CD4-positive, CD25-positive, alpha-beta regulatory T cell (primary cell): ENCODE measurements around the gene IPO4. TPM values are rescaled to one million over a fixed set of nuclear protein-coding genes. Genes with fewer than 3 reads are reported as not detected.

Source experiments
- ATAC-seq, 2 donors: fragments of 150-1000 bp; cut with Tn5 transposase; one replicate each; pipeline ENCODE4 v1.10.0; 2021; ENCODE audit warnings: low read depth in 2 of 2, moderate number of reproducible peaks in 2 of 2, moderate library complexity in 1 of 2
- DNase-seq, 3 donors: peaks; one replicate each; pipeline versions ENCODE4 v3.0.0 to v3.0.0-alpha.2; 2012 to 2022; ENCODE audit warnings: mixed read lengths in 1 of 3
- H3K27ac ChIP-seq: one replicate; pipeline ENCODE4 v1.7.0; 2013; ENCODE audit warnings: mild to moderate bottlenecking, low read length; ENCODE audit not compliant: insufficient read depth, poor library complexity, severe bottlenecking
- H3K27me3 ChIP-seq: one replicate; pipeline ENCODE4 v1.7.0; 2013; ENCODE audit warnings: low read length; ENCODE audit not compliant: control insufficient read depth, insufficient read depth
- H3K36me3 ChIP-seq: one replicate; pipeline ENCODE4 v1.7.0; 2013; ENCODE audit warnings: mild to moderate bottlenecking, low read length, moderate library complexity; ENCODE audit not compliant: control insufficient read depth, insufficient read depth
- H3K4me1 ChIP-seq: 2 replicates; pipeline ENCODE4 v1.7.0; 2013; ENCODE audit warnings: mild to moderate bottlenecking, low read length; ENCODE audit not compliant: insufficient read depth, control insufficient read depth, poor library complexity, severe bottlenecking
- H3K4me3 ChIP-seq: one replicate; pipeline ENCODE4 v1.7.0; 2013; ENCODE audit warnings: low read depth, mild to moderate bottlenecking, low read length, moderate library complexity
- H3K9me3 ChIP-seq, 2 experiments: 1 replicate in 1 of 2; 2 replicates in 1 of 2; pipeline ENCODE4 v1.7.0; 2013; ENCODE audit warnings: low read length in 2 of 2, mild to moderate bottlenecking in 1 of 2, moderate library complexity in 1 of 2; ENCODE audit not compliant: control insufficient read depth in 2 of 2
- H3K27ac Mint-ChIP-seq, 3 donors: one replicate each; pipeline ENCODE4 v1.8.0; 2020 to 2022; ENCODE audit warnings: mild to moderate bottlenecking in 3 of 3, mixed read lengths in 3 of 3, moderate library complexity in 2 of 3
- H3K27me3 Mint-ChIP-seq: one replicate; pipeline ENCODE4 v1.8.0; 2022; ENCODE audit warnings: mild to moderate bottlenecking, mixed read lengths
- H3K36me3 Mint-ChIP-seq: one replicate; pipeline ENCODE4 v1.8.0; 2020; ENCODE audit warnings: mixed read lengths
- H3K4me1 Mint-ChIP-seq, 4 donors: one replicate each; pipeline ENCODE4 v1.8.0; 2020 to 2022; ENCODE audit warnings: mixed read lengths in 4 of 4, mild to moderate bottlenecking in 1 of 4
- H3K4me3 Mint-ChIP-seq, 4 donors: one replicate each; pipeline ENCODE4 v1.8.0; 2020 to 2022; ENCODE audit warnings: mild to moderate bottlenecking in 4 of 4, mixed read lengths in 4 of 4, moderate library complexity in 3 of 4
- H3K9me3 Mint-ChIP-seq, 7 donors: one replicate each; pipeline ENCODE4 v1.8.0; 2020 to 2022; ENCODE audit warnings: mixed read lengths in 7 of 7, mild to moderate bottlenecking in 3 of 7, moderate library complexity in 2 of 7
- polyA plus RNA-seq, 4 donors: library from polyadenylated mRNA; unstranded; fragments of 300-500 nt; fragmentation: Illumina TruSeq; gene quantifications; one replicate each; pipeline ENCODE4 v1.2.3, GENCODE V29; 2021
- total RNA-seq: library from RNA; stranded (reverse); gene quantifications from one replicate; pipeline ENCODE4 v1.2.3, GENCODE V29; 2022

The IPO4 gene
- total and polyA plus RNA-seq, 5 donors from 2014 or later, result 13.0 to 33.7 (median 14.4) TPM

GRCh38 chr14:24234095-24235005 is 45.7 kb upstream of the IPO4 start:
- ATAC-seq (no peak), DNase-seq (no peak)
- Histone ChIP-seq H3K27me3 (no peaks in the 10 kb centered on the region), H3K9me3 (no peaks in the 10 kb centered on the region), H3K36me3 (peaks cover 45% of the 10 kb centered on the region), H3K27ac (peak overlapping the region; percentile 91), H3K4me3 (peak overlapping the region; percentile 94), H3K4me1 (peaks cover 32% of the 10 kb centered on the region)
- Mint-ChIP-seq H3K4me1 (peaks cover 19 to 88% (median 59%) of the 10 kb centered on the region in 4 donors), H3K27ac (peak overlapping the region; percentile 20 to 86 (median 55)), H3K9me3 (no peaks in the 10 kb centered on the region), H3K4me3 (peak overlapping the region; percentile 89 to 100 (median 94)), H3K27me3 (no peaks in the 10 kb centered on the region), H3K36me3 (peaks cover 29% of the 10 kb centered on the region)

DNA sequence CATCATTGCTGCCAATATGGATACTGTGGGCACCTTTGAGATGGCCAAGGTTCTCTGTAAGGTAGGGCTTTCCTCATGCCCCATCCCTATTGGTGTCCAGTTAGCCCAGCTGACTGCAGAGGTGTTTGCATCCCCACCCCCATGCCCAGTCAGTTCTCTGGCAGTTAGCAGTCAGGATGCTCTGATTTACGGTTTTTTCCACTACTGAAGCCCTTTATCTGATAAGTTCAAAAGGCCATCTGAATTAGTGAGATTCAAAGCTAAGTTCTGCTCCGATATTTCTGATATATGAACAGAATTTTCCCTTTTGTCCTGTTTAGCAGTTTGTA is 44.9 kb upstream of the IPO4 start:
- Mint-ChIP-seq H3K4me1 (peaks cover 14 to 85% (median 55%) of the 10 kb centered on the region in 4 donors), H3K27ac (peak overlapping the region; percentile 38 to 94 (median 89)), H3K9me3 (no peaks in the 10 kb centered on the region), H3K27me3 (no peaks in the 10 kb centered on the region), H3K4me3 (peak overlapping the region; percentile 89 to 100 (median 96)), H3K36me3 (peaks cover 29% of the 10 kb centered on the region)
- H3K27me3 ChIP-seq, result no peaks in the 10 kb centered on the region
- peaks cover 29% of the 10 kb centered on the region for H3K4me1 ChIP-seq
- H3K9me3 ChIP-seq, result no peaks in the 10 kb centered on the region
- peaks cover 38% of the 10 kb centered on the region for H3K36me3 ChIP-seq
- DNase-seq (no peak), ATAC-seq (no peak)
- peak overlapping the region; percentile 94 for H3K4me3 ChIP-seq
- H3K27ac ChIP-seq, result peak overlapping the region; percentile 91

- DNase-seq (peak in 1 of 3 donors; percentile 52), ATAC-seq (peak; percentile 16 to 19)
- Histone ChIP-seq H3K27ac (peak within 1 kb of the TSS; percentile 91), H3K36me3 (peaks cover 32% of the 10 kb centered on the region), H3K9me3 (no peaks in the 10 kb centered on the region), H3K27me3 (no peaks in the 10 kb centered on the region), H3K4me1 (peaks cover 29% of the 10 kb centered on the region), H3K4me3 (peak within 1 kb of the TSS; percentile 94)
- Mint-ChIP-seq H3K4me1 (peaks cover 14 to 79% (median 50%) of the 10 kb centered on the region in 4 donors), H3K27ac (peak within 1 kb of the TSS; percentile 89 to 94 (median 94)), H3K9me3 (no peaks in the 10 kb centered on the region), H3K4me3 (peak within 1 kb of the TSS; percentile 89 to 100 (median 96)), H3K27me3 (no peaks in the 10 kb centered on the region), H3K36me3 (peaks cover 24% of the 10 kb centered on the region)
Measured at GRCh38 chr14:24232645-24233537, 44.3 kb upstream of the IPO4 start, which contains the start of gene GMPR2. Gene GMPR2, plus strand, starts transcription at chr14:24232929. Its CDS starts 325 bp downstream, at chr14:24233254.

GRCh38 chr14:24232121-24232644 is 43.6 kb upstream of the IPO4 start, which contains the start of gene NEDD8:
Gene NEDD8, minus strand, starts transcription at chr14:24232367. Its CDS starts 100 bp downstream, at chr14:24232267.
- Histone ChIP-seq H3K4me1 (peaks cover 29% of the 10 kb centered on the region), H3K36me3 (peaks cover 25% of the 10 kb centered on the region), H3K9me3 (no peaks in the 10 kb centered on the region), H3K27ac (peak within 1 kb of the TSS; percentile 91), H3K4me3 (peak within 1 kb of the TSS; percentile 94), H3K27me3 (no peaks in the 10 kb centered on the region)
- Mint-ChIP-seq H3K4me1 (peaks cover 18 to 77% (median 49%) of the 10 kb centered on the region in 4 donors), H3K9me3 (no peaks in the 10 kb centered on the region), H3K27me3 (no peaks in the 10 kb centered on the region), H3K36me3 (peaks cover 22% of the 10 kb centered on the region), H3K4me3 (peak within 1 kb of the TSS; percentile 89 to 100 (median 96)), H3K27ac (peak within 1 kb of the TSS; percentile 89 to 94 (median 94))
- ATAC-seq (peak; percentile 91), DNase-seq (peak; percentile 83 to 94 (median 90))

GRCh38 chr14:24231263-24232120 is 42.9 kb upstream of the IPO4 start:
- no peaks in the 10 kb centered on the region for H3K9me3 ChIP-seq
- DNase-seq, result peak in 1 of 3 donors; percentile 60
- peak overlapping the region; percentile 94 for H3K4me3 ChIP-seq

GRCh38 chr14:24228902-24229301 is 40.3 kb upstream of the IPO4 start:
- no peaks in the 10 kb centered on the region for H3K27me3 ChIP-seq
- no peak overlapping the region for H3K4me3 ChIP-seq
- DNase-seq (no peak), ATAC-seq (no peak)
- H3K4me1 Mint-ChIP-seq, result peaks cover 20 to 69% (median 39%) of the 10 kb centered on the region in 4 donors
- no peaks in the 10 kb centered on the region for H3K9me3 ChIP-seq
- H3K4me1 ChIP-seq, result peaks cover 23% of the 10 kb centered on the region
- no peak overlapping the region for H3K27ac ChIP-seq
- H3K9me3 Mint-ChIP-seq, result no peaks in the 10 kb centered on the region
- H3K36me3 Mint-ChIP-seq, result peaks cover 11% of the 10 kb centered on the region
- peak overlapping the region in 1 of 3 donors; percentile 73 for H3K27ac Mint-ChIP-seq
- H3K4me3 Mint-ChIP-seq, result peak overlapping the region in 2 of 4 donors; percentile 25 to 75
- peaks cover 3% of the 10 kb centered on the region for H3K36me3 ChIP-seq
- no peaks in the 10 kb centered on the region for H3K27me3 Mint-ChIP-seq

More at GRCh38 chr14:24231263-24232120, 42.9 kb upstream of the IPO4 start:
- peak overlapping the region; percentile 89 to 100 (median 96) for H3K4me3 Mint-ChIP-seq
- H3K27ac ChIP-seq, result peak overlapping the region; percentile 91
- H3K9me3 Mint-ChIP-seq, result no peaks in the 10 kb centered on the region
- peak overlapping the region; percentile 73 to 94 (median 89) for H3K27ac Mint-ChIP-seq
- peaks cover 18% of the 10 kb centered on the region for H3K36me3 ChIP-seq
- no peaks in the 10 kb centered on the region for H3K27me3 ChIP-seq
- H3K36me3 Mint-ChIP-seq, result peaks cover 23% of the 10 kb centered on the region
- no peak for ATAC-seq
- peaks cover 29% of the 10 kb centered on the region for H3K4me1 ChIP-seq
- H3K4me1 Mint-ChIP-seq, result peaks cover 24 to 77% (median 50%) of the 10 kb centered on the region in 4 donors
- H3K27me3 Mint-ChIP-seq, result no peaks in the 10 kb centered on the region
